GM18868 (cell line): ENCODE data around the gene CDKL1.

Experiments used
- ATAC-seq: cut with Tn5 transposase; IDR thresholded peaks from one replicate; pipeline ENCODE4 v1.9.1; 2021; ENCODE audit warnings: mild to moderate bottlenecking, moderate library complexity; ENCODE audit not compliant: unreplicated experiment

Gene CDKL1

DNA sequence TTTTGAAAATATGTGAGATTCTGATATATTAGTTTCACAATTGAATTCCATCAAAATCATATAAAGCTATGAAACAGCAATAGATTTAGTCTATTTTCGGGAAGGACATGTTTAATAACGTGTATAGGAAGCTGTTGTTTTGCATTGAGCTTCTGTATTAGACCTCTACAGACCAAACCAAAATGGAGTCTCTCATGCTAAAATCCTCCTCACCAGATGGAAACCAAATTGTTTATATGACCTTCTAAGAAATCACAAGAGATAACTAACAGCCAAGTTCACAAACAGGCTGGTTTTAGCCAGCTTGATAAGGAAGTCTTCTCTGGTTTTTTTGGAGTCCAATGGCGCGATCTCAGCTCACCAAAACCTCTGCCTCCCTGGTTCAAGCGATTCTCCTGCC, 108.5 kb downstream of the CDKL1 start:
- no peak for ATAC-seq

DNA sequence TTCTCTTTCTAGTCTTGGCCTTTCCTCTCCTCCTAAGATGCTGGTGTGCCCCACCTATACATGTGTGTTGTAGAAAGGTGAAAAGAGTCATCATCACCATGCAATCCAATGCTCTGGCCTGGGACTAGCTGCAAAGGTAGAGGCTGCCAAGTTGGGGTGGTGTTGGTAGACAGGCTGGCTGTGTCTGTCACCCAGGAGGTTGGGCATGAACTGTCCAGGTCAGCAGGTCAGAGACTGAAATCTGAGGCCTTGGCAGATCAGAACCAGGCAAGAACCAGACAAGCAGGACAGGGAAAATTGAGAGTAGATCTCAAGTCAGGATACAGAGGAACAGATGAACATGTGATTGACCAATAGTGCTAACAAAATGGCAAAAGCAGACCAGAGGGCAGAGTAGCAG, 110.8 kb downstream of the CDKL1 start:
- no peak for ATAC-seq
